ENCODE measurements around the gene GAGE12J.
"Not testable (repeated sequence)": the region's sequence is repeated elsewhere in the genome, so short reads cannot be mapped to it uniquely, and the experiment has no call there.

Gene GAGE12J, protein sequence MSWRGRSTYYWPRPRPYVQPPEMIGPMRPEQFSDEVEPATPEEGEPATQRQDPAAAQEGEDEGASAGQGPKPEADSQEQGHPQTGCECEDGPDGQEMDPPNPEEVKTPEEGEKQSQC

DNA sequence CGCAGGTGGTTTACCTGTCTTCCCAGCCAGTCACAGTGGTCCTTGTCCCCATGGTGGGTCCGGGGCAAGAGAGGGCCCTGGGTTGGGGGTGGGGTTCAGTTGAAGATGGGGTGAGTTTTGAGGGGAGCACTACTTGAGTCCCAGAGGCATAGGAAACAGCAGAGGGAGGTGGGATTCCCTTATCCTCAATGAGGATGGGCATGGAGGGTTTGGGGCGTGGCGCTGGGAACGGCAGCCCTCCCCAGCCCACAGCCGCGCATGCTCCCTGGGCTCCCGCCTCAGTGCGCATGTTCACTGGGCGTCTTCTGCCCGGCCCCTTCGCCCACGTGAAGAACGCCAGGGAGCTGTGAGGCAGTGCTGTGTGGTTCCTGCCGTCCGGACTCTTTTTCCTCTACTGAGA lies at the start of gene GAGE12J:
GAGE12J (plus strand) TSS at position 301 of the 400 bp plus-strand sequence. CDS start 1,157 bp downstream, outside the sequence.
- not testable (repeated sequence) for DNase-seq (ENCODE audit: low spot score)

DNA sequence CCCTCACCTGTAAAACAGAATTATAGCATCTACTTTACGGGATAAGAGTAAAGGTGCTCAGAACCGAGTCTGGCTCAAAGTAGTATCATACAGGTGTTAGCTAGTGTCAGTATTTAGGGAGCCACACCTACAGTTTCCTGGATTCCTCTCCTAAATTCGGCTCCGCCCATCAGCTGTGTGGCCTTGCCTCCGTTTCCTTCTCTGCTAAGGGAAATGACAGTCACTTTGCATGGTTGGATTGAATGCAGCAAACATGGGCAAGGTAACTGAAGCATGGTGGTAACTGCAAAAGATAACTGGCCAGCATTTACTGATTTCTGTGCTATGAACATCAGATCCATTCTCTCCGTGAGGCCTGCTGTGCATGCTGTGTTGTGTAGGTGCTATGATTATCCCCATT lies 49.4 kb upstream of the GAGE12J start:
- DNase-seq (ENCODE audit: low spot score): no peak

DNA sequence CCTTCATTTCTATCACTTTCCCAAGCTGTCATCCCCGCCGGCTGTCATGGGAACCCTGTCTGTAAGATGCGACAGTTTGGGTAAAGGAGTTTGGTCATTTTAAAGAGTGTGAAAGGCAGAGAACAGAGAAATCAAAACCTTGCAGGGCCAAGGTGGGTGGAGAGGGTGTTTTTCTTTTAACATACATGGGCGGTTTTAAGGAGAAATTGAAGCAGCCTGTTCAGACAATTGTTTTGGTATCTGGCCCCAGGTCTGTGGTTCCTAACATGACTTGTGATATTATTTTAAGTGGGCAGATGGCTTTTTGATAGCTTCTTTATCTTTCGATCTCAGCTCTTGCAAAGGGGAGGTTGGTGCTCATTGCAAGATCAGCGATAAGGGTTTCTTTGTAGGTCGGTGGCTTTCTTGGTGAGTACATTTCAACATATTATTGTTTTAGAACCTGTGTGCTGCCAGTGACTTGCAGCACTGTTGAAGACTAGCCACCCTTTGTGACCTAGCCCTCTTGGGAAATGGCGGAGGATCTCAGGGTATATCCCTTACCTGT lies 48.6 kb upstream of the GAGE12J start:
- no peak for DNase-seq (ENCODE audit: low spot score)

DNA sequence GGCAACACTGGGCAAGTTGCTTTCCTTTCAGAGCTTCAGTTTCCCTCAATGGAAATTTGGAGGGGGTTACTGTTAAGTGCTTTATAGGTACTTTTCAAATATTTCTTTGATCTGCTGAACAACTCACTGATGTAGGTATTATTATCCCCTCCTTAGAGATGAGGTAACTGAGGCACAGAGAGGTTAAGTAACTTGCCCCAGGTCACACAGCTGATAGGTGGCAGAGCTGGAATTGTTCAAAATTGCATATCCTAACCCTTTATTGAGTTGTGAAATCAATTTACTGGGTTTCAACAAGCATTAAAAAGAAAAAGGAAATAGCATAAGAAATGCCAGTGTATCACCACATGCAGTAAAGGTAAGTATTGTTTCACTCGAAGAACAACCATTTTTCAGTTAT lies 45.6 kb upstream of the GAGE12J start:
- DNase-seq (ENCODE audit: low spot score): no peak

DNA sequence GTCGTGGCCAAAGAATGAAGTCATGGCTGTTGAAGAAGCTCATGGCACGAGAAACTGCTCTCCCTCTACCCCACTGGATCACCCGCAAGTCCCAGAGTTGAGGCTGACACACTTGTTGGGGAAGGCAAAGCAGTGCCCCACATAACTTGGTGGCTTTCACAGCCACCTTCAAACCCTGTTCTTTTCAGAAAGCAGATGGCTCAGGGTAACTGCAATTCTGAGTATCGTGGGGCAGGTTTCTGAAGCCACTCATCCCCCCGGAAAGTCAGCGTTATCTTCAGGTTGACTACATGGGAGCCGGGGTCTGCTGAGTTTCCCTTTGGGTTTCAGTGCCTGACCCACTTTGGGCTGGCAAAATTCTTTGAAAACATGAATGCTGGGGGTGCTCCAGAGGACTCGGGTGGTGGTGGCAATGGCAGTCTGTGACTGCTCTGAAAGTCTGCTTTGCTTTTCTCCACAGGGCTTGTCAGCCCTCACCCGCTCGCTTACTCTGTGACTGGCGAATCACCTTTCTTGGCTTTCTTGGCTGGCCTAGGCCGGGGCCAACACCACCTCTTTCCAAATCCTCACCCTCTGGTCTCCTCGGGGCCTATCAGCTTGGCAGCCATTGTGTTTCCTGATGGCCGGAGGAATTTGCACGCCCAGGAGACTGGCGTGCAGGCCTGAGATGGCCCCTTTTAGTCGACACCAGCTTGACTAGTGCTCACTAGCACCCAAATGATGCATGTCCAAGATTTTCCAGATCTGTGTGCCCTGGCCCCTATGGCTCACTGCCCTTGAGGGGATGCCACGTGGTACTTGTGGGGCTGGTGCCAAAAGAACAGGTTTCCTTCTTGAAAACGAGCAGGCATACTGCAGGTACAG lies 44.9 kb upstream of the GAGE12J start:
- DNase-seq (ENCODE audit: low spot score): no peak

DNA sequence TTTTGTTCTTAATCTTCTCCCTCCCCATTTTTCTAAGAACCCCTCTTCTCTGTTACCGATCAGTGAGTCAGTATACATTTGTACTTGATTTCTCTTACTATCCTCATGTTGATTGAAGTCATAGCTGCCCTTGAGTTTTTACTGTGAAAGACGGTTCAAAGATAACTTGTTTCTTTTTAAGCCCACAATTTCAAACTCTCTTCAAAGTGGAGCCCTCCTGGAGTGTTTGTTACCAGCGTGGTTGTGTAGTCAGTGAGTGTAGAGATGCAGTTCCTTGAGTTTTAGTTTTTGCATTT lies 44.4 kb upstream of the GAGE12J start:
- DNase-seq (ENCODE audit: low spot score): no peak

DNA sequence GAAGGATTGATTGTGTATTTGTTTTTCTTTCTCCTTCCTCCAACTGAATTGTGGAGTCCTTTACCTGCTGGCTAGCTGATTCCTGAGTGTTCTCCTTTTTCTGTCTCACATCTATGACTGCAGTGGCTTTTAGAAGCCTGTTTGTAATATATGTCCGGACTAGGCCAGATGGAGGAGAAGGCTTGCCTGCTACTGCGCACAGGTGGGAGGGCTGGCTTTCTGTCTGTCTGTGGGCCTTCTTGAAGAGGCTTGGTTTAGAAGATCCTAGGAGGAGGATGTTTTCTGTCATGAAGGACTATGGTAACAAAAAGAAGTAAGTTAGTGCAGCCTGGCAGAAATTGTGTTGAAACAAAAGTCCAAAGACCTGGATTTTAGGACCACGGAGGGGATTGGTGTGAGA lies 43.8 kb upstream of the GAGE12J start:
- no peak for DNase-seq (ENCODE audit: low spot score)

DNA sequence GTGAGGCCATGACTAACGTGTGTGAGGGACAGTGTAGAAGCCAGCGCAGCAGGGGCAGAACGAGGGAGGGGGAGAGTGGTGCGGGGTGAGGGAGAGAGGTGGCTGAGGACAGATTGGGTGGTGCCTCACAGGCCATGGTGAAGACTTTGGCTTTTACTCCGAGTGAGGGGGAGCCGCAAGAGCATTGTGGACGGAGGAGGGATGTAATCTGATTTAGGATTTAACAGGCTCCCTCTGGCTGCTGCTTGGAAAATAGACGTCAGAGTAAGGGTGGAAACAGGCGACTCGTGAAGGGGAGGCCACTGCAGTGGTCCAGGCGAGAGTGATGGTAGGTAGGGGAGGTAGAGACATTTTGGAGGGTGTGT lies 39.2 kb upstream of the GAGE12J start:
- DNase-seq (ENCODE audit: low spot score): no peak

DNA sequence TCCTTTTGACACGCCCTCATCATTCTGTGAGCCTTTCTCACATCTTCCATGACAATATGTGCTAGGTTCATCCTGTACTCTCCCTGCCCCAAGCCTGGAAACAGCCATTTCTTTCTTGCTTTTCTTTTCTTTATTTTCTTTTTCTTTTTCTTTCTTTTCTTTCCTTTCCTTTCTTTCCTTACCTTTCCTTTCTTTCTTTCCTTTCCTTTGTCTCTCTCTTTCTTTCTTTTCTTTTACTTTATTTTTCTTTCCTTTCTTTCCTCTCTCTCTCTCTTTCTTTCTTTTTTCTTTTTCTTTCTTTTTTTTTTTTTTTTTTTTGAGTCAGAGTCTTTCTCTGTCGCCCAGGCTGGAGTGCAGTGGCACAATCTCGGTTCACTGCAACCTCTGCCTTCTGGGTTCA lies 37.6 kb upstream of the GAGE12J start:
- no peak for DNase-seq (ENCODE audit: low spot score)

DNA sequence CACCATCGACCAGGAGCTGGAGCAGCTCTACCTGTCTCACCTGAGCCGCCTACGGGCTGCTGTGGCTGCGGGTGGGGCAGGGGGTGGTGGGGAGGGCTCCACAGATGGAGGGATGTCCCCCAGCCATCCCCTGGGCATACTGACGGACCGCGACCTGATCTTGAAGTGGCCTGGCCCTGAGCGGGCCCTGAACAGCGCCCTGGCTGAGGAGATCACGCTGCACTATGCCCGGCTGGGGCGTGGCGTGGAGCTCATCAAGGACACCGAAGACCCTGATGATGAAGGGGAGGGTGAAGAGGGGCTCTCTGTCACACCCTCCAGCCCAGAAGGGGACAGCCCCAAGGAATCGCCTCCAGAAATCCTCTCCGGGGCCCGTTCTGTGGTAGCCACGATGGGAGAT lies 35.7 kb upstream of the GAGE12J start:
- no peak for DNase-seq (ENCODE audit: low spot score)

DNA sequence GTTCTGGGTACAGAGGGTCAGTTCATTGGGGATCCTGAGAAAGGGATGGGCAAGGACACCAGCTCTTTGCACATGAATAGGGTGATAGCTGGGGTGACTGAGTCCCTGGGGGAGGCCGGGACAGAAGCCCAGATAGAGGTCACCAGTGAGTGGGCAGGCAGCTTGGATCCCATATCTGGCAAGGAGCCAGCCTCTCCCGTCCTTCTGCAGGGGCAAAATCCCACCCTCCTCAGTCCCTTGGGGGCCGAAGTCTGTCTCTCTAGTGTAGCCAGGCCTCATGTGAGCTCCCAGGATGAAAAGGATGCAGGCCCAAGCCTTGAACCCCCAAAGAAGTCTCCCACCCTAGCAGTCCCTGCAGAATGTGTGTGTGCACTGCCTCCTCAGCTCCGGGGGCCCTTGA lies 35.3 kb upstream of the GAGE12J start:
- DNase-seq (ENCODE audit: low spot score): no peak

DNA sequence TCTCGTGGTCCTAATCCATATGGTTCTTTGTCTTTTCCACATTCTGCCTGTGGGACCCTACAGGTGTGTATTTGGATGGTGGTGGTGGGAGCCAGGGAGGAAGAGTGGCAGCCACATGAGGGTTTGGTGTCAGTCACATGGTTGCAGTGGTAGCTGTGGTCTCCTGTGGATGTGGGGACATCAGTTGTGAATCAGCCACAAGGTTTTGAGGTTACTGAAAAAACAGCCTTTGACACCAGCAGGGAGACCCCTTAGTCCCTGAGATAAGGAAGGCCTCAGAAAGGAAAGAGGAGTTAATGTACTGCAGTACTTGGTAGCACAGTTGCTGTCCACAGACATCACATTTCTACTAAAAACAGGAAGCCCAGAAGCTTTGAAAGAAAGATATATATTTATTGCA lies 34.2 kb upstream of the GAGE12J start:
- no peak for DNase-seq (ENCODE audit: low spot score)

DNA sequence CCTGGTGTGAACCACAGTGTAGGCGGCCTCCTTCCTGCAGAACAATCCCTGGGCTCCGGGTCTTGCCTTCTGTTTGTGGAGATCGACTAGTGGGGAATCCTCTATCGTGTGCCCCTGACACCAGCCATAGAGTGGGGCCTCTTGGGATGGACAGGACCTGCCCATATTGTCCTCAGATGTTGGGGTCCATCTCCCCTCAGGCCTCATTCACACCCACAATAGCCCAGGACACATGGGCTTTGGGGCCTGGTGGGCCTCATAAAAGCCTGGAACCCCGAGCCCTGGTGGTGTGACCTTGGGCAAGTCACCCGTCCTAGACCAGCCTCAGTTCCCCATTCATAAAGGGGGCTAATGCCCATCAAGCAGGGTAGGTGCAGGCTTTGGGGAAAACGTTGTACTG lies 31.6 kb upstream of the GAGE12J start:
- DNase-seq (ENCODE audit: low spot score): no peak

DNA sequence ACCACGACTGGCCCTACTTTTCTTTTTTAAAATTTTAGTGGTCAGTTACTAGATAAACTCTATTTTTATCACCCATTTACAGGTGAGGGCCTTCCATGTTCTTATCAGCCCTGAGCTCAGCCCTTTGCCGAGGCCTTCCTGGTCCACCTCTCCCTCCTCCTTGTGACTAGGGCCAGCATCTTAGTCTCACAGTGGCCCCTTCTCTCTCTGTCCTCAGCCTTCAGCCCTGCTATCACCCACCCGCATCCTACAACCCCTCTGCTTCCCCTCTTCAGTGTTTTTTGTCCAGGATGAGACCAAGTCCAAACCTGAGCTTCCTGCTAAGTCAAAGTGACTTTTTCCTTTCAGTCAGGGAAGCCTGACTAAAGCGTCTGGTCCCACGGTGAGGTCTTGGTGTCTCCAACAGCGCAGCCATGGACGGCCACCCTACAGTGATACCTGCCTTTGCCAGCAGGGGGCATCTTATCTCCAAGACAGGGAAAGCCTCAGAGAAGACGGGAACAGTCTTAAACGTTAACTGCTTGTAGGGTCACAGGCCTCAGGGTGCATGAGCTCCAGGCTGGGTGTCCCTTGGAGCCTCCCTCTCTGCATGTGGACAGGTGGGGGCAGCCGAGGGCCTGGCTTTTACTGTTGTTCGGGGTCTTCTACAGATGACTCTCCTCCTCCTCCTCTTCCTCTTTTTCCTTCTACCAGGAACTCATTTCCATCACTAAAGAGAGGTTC lies 30.1 kb upstream of the GAGE12J start:
- no peak for DNase-seq (ENCODE audit: low spot score)

DNA sequence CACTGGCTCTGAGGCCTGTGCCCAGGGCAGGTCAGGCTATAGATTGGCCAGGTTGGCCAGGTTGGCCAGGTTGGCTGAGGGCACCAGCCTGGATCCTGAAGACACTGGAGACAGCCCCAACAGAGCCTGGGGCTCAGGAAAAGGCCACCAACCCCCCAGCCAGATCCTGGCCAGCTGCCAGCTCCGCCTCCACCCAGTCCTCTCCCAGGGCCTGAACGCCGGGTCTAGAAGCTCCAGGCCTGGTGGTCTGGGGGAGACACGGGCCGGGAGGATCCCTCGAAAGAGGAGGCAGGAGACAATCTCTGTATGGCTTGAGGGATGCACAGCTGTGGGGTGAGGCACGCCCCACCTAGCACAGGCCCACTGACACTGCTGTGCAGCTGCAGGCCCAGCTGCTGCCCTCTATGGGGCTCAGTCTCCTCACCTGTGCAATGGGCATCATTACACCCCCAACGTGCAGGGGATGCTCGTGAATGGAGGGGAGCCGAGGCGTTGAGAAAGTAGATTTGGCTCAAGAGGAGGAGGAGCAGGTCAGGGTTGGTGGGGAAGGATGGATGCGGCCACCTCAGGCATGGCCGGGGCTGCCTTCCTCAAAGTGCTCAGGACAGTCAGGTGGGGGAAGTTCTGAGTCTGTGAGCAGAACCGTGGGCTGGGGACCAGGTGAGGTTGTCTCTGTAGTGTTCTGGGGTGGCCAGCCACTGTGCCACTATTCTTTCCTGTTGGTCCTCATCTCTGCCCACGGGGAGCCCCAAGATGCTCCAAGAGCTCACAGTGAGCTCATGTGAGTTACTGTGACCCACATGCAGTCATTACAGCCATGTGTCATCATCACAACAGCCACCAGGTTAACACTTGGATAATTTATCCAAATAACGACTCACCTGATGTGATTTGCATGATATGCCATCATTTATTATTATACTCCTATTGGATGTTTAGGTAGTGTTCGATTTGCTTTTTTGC lies 29.2 kb upstream of the GAGE12J start:
- DNase-seq (ENCODE audit: low spot score): no peak

DNA sequence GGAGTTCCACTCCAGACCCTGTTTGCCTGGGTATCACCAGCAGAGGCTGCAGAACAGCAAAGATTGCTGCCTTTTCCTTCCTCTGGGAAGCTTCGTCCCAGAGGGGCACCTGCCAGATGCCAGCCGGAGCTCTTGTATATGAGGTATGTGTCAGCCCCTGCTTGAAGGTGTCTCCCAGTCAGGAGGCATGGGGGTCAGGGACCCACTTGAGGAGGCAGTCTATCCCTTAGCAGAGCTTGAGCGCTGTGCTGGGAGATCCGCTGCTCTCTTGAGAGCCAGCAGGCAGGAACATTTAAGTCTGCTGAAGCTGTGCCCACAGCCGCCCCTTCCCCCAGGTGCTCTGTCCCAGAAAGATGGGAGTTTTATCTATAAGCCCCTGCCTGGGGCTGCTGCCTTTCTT lies 22.5 kb upstream of the GAGE12J start:
- DNase-seq (ENCODE audit: low spot score): not testable (repeated sequence)

DNA sequence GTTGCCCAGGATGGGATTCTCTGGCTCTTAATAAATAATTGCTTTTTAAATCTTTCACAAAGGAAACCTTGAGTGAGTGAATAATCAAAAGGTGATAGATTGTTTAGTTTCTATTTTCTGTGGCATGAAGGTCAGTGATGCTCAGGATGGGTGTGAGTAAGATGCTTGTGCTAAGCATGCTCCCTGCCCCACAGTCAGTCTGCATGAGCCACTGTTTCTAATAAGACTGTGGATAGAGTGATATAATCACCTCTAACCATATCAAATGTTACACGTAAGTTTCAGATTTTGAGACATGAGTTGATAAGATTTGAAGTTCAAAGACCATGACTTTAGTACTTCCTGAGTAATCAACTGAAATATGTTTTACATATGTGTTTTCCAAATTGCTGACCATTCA lies 21.1 kb upstream of the GAGE12J start:
- no peak for DNase-seq (ENCODE audit: low spot score)

DNA sequence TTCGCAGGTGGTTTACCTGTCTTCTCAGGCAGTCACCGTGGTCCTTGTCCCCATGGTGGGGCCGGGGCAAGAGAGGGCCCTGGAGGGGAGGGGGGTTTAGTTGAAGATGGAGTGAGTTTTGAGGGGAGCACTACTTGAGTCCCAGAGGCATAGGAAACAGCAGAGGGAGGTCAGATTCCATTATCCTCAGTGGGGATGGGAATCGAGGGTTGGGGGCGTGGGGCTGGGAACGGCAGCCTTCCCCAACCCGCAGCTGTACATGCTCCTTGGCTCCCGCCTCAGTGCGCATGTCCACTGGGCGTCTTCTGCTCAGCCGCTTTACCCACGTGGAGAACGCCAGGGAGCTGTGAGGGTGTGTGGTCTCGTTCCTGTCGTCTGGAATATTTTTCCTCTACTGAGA lies 18.5 kb upstream of the GAGE12J start, which contains the start of gene GAGE10:
GAGE10 (plus strand) TSS at position 301 of the 400 bp plus-strand sequence. CDS start 1,214 bp downstream, outside the sequence.
- no peak for DNase-seq (ENCODE audit: low spot score)

DNA sequence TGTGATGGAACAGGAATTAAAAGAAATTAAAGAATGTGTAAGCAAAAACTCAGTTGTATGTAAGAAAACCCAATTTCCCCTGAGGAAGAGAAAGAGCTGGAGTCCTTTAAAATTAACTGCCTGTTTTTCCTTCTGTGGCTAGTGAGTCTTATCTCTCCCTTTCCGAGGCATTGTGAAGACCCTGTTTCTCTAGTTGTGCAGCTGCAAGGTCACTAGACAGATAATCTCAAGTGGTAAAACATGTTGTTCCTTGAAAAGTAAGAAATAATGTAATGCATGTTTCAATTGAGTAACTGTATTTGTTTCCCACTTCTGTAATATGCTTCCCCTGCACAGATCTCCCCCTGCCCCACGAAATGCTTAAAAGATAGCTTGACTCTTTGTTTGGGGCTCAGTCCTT lies 14.1 kb upstream of the GAGE12J start:
- DNase-seq (ENCODE audit: low spot score): not testable (repeated sequence)

DNA sequence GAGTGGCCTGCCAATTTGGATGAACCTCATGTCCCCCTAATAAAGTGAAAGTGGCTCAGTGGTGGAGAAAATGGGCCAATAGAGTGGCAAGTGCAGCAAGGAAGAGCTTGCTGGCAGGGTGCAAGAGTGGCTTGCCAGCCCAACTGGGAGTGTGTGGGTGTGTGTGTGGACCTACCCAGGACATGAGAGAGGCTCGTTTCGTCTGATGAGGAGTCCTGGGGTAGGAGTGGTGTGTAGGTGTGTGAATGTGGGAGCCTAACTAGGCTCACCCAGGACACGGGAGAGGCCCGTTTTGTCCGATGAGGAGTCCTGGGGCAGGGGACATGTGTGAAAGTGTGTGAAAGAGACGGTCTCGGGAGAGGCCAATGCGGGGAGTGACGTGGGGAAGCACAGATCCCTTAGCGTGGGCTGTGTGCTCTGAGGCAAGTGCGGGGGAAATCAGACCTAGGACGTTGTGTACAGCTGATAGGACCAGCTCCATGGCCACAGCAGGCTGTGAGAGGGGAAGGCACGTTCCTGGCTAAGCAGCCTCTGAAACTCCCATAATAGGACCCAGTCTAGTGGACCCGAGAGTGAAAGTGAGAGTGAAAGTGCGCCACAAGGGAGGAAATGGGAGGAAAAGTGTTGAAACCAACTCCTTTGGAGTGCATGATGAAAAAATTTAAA lies 13.1 kb upstream of the GAGE12J start:
- no peak for DNase-seq (ENCODE audit: low spot score)

DNA sequence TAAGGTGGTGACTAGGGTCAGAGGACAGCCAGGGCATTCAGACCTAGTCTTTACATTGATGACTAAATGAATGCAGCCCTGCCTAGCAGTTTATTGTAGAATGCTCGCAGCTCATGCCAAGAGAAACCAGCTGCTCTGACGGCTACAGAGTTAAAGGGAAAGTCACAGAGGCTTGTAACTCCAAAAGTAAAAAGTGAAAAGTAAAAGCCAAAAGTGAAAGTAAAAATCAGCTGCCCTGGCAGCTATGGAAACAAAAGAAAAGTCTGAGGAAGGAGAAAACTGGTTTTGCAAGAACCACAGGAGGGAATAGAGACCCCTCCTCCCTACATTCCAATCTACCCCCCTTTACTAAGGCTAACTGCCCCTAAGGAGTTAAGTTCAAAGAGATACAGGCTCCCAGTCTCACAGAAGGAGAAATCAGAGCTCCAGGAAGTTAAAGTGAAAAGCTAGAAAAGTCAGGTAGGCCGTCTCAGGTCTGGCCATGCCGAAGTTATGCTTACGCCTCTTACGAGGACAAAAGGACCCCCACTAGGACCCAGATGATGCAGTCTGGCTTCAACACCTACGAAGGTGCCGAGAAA lies 12.3 kb upstream of the GAGE12J start:
- DNase-seq (ENCODE audit: low spot score): no peak

Measured in HuH-7.5 (cell line).